A549 (cell line): ENCODE results near the gene ANKRD55. TPM values are rescaled to one million over a fixed set of nuclear protein-coding genes. Genes with fewer than 3 reads are reported as not detected.
"Not testable (repeated sequence)": the region's sequence is repeated elsewhere in the genome, so short reads cannot be mapped to it uniquely, and the experiment has no call there.

Experiments used
- ATAC-seq, 2 experiments: fragments of 200-7000 bp in 1 of 2; fragments of >200 bp in 1 of 2; cut with Nextera tagmentation in 1 of 2; cut with Tn5 transposase in 1 of 2; 3 replicates each; pipeline versions ENCODE4 v1.8.0 to v1.9.1; 2018 to 2020; ENCODE audit warnings: mild to moderate bottlenecking in 1 of 2, moderate library complexity in 1 of 2
- CTCF ChIA-PET: fragments of 300-600 bp; sonication (Branson Sonifier 250); formaldehyde crosslinking; extraction: SDS; loops from one replicate; lab custom pipeline; 2021; ENCODE audit warnings: antibody characterized with exemption, inconsistent platforms; lab: Yijun Ruan, JAX
- POLR2A ChIA-PET: fragments of 350-600 bp; formaldehyde crosslinking; extraction: SDS; loops from one replicate; lab custom pipeline; 2021; ENCODE audit warnings: antibody characterized with exemption, inconsistent platforms; lab: Yijun Ruan, JAX
- DNase-seq, 2 experiments: peaks; one replicate each; pipeline versions ENCODE4 v3.0.0 to v3.0.0-alpha.2; 2011 to 2016; ENCODE audit warnings: low read depth in 1 of 2, low spot score in 1 of 2
- FAIRE-seq: peaks from 2 replicates; lab custom pipeline; 2011; peaks lifted over from hg19 to GRCh38; lab: Jason Lieb, UNC
- H3K27ac ChIP-seq, 2 experiments: fragments of >200 bp; sonication (Bioruptor Twin); formaldehyde crosslinking; 3 replicates each; pipeline ENCODE4 v1.5.1; 2016 to 2017
- H3K4me1 ChIP-seq: fragments of >200 bp; sonication (Bioruptor Twin); formaldehyde crosslinking; 3 replicates; pipeline ENCODE4 v1.6.1; 2016
- H3K4me2 ChIP-seq: fragments of >200 bp; sonication (Bioruptor Twin); formaldehyde crosslinking; 3 replicates; pipeline ENCODE4 v1.6.1; 2016
- H3K4me3 ChIP-seq: fragments of >200 bp; sonication (Bioruptor Twin); formaldehyde crosslinking; 3 replicates; pipeline ENCODE4 v1.5.1; 2016
- H3K9me3 ChIP-seq: fragments of >200 bp; sonication (Bioruptor Twin); formaldehyde crosslinking; 3 replicates; pipeline ENCODE4 v1.6.1; 2016
- BHLHE40 ChIP-seq: IDR thresholded peaks from 2 replicates; pipeline ENCODE4 v1.6.1; 2012; ENCODE audit warnings: low read depth, low read length, inconsistent platforms
- CBX8 ChIP-seq: fragments of 200-600 bp; sonication (generic); IDR thresholded peaks from 2 replicates; pipeline ENCODE4 v1.6.1; 2016
- CEBPB ChIP-seq, 2 experiments: fragments of >200 bp in 1 of 2; sonication (Bioruptor Twin) in 1 of 2; formaldehyde crosslinking in 1 of 2; IDR thresholded peaks; 2 replicates each; pipeline ENCODE4 v1.6.1; 2012 to 2016
- CHD2 ChIP-seq: fragments of 150-350 bp; IDR thresholded peaks from 2 replicates; pipeline ENCODE4 v1.6.1; 2014; ENCODE audit warnings: low read length; ENCODE audit not compliant: partially characterized antibody
- CHD4 ChIP-seq: fragments of 200-600 bp; sonication (generic); IDR thresholded peaks from 2 replicates; pipeline ENCODE4 v1.6.1; 2016; ENCODE audit warnings: antibody characterized with exemption, mild to moderate bottlenecking, borderline replicate concordance
- EP300 ChIP-seq, 2 experiments: fragments of >200 bp; sonication (Bioruptor Twin); formaldehyde crosslinking; IDR thresholded peaks; 2 replicates in 1 of 2; 3 replicates in 1 of 2; pipeline ENCODE4 v1.6.1; 2016 to 2017
- ESRRA ChIP-seq: fragments of 150-350 bp; IDR thresholded peaks from 2 replicates; pipeline ENCODE4 v1.6.1; 2014; ENCODE audit warnings: mild to moderate bottlenecking, low read length, borderline replicate concordance
- FOSB ChIP-seq: fragments of 250-450 bp; sonication (Bioruptor Pico); IDR thresholded peaks from 2 replicates; pipeline ENCODE4 v1.5.0; 2020; ENCODE audit warnings: mild to moderate bottlenecking, moderate library complexity
- FOSL2 ChIP-seq, 2 experiments: fragments of 450-650 bp in 1 of 2; fragments of >200 bp in 1 of 2; sonication (Bioruptor Twin) in 1 of 2; formaldehyde crosslinking; IDR thresholded peaks; 2 replicates each; pipeline versions ENCODE4 v1.5.0 to v1.6.1; 2016 to 2020; ENCODE audit warnings: mild to moderate bottlenecking in 1 of 2, moderate library complexity in 1 of 2
- GATA3 ChIP-seq: IDR thresholded peaks from 2 replicates; pipeline ENCODE4 v1.6.1; 2012; ENCODE audit warnings: borderline replicate concordance
- HDAC2 ChIP-seq: fragments of 200-600 bp; sonication (generic); IDR thresholded peaks from 2 replicates; pipeline ENCODE4 v1.6.1; 2016
- JUN ChIP-seq, 2 experiments: fragments of >200 bp; sonication (Bioruptor Twin); formaldehyde crosslinking; IDR thresholded peaks; 2 replicates in 1 of 2; 3 replicates in 1 of 2; pipeline ENCODE4 v1.6.1; 2016 to 2017
- JUNB ChIP-seq: fragments of >200 bp; sonication (Bioruptor Twin); formaldehyde crosslinking; IDR thresholded peaks from 2 replicates; pipeline ENCODE4 v1.6.1; 2016
- KDM1A ChIP-seq: fragments of 200-600 bp; sonication (generic); IDR thresholded peaks from 2 replicates; pipeline ENCODE4 v1.6.1; 2016; ENCODE audit warnings: low read depth, mild to moderate bottlenecking
- MYC ChIP-seq: IDR thresholded peaks from 2 replicates; pipeline ENCODE4 v1.6.1; 2012; ENCODE audit warnings: mild to moderate bottlenecking, inconsistent platforms, low read length, improper control_type of control experiment, borderline replicate concordance
- NPAS2 ChIP-seq: fragments of 250-450 bp; sonication (Bioruptor Pico); IDR thresholded peaks from 2 replicates; pipeline ENCODE4 v1.8.0; 2022; ENCODE audit warnings: mild to moderate bottlenecking, moderate library complexity, borderline replicate concordance
- POLR2AphosphoS2 ChIP-seq: conservative IDR thresholded peaks from 2 replicates; pipeline ENCODE4 v1.6.1; 2012; ENCODE audit warnings: low read length, improper control_type of control experiment, inconsistent platforms
- RARB ChIP-seq: fragments of 250-450 bp; sonication (Bioruptor Pico); IDR thresholded peaks from 2 replicates; pipeline ENCODE4 v1.8.0; 2021; ENCODE audit warnings: mild to moderate bottlenecking, moderate library complexity
- RCOR1 ChIP-seq: fragments of 150-350 bp; IDR thresholded peaks from 2 replicates; pipeline ENCODE4 v1.6.1; 2014; ENCODE audit warnings: antibody characterized with exemption, low read length, low read depth
- TFCP2L1 ChIP-seq: fragments of 250-450 bp; sonication (Bioruptor Pico); IDR thresholded peaks from 2 replicates; pipeline ENCODE4 v1.5.0; 2021; ENCODE audit warnings: mild to moderate bottlenecking
- USF2 ChIP-seq: fragments of 450-650 bp; IDR thresholded peaks from 2 replicates; pipeline ENCODE4 v1.6.1; 2014; ENCODE audit warnings: antibody characterized with exemption
- ZFP36 ChIP-seq: fragments of 450-650 bp; IDR thresholded peaks from 2 replicates; pipeline ENCODE4 v1.6.1; 2014; ENCODE audit warnings: borderline replicate concordance; ENCODE audit not compliant: partially characterized antibody
- ZNF302 ChIP-seq: fragments of 250-450 bp; sonication (Bioruptor Pico); IDR thresholded peaks from 2 replicates; pipeline ENCODE4 v1.9.0; 2021; ENCODE audit warnings: inconsistent platforms, mild to moderate bottlenecking, moderate library complexity
- WGBS: methylation state at CpG from one replicate; pipeline ENCODE4 v1.1.6; 2017; ENCODE audit errors: missing lambda C conversion rate; 5-methylcytosine and 5-hydroxymethylcytosine counted together
- polyA plus RNA-seq, 4 experiments: library from polyadenylated mRNA; depleted of rRNA in 3 of 4; stranded (reverse); fragments of >200 nt; fragmentation: RNase III in 1 of 4; extraction: RNeasy Plus Mini Kit Qiagen cat#74134 plus additional on column Dnase treatment in 1 of 4; gene quantifications; 2 replicates in 3 of 4; 3 replicates in 1 of 4; pipeline ENCODE4 v1.2.3, GENCODE V29; 2011 to 2017
- TF ChIP-seq, protein P1 (sequence below): fragments of >200 bp; sonication (Bioruptor Twin); formaldehyde crosslinking; IDR thresholded peaks from 2 replicates; pipeline ENCODE4 v1.6.1; 2016
- TF ChIP-seq, protein P2 (sequence below): IDR thresholded peaks from 2 replicates; pipeline ENCODE4 v1.6.1; 2012

Gene ANKRD55
- polyA plus RNA-seq, 2 of the 4 experiments (the other 2 are of a cell fraction), result 0.10 to 0.30 TPM

GRCh38 chr5:56215019-56215830 is 17.9 kb downstream of the ANKRD55 start:
- FAIRE-seq (no peak), ATAC-seq (no peak), DNase-seq (no peak)
- no peak overlapping the region for H3K4me3 ChIP-seq
- no peak for TF ChIP-seq CEBPB (IDR thresholded peaks at IDR 0.05)
- TF ChIP-seq FOSB (CRISPR knock-in tag), result no peak
- TF ChIP-seq CBX8, result no peak
- TF ChIP-seq KDM1A, result no peak
- no peak for TF ChIP-seq MYC
- TF ChIP-seq NPAS2 (CRISPR knock-in tag), result no peak
- no peak for TF ChIP-seq ZNF302 (CRISPR knock-in tag)
- no peak for TF ChIP-seq GATA3
- no peak for TF ChIP-seq POLR2AphosphoS2
- no peak for TF ChIP-seq CHD4
- no peak for TF ChIP-seq CHD2
- H3K27ac ChIP-seq, result peak overlapping the region; percentile 13 to 71; a peak in 4 of 6 replicates
- ChIA-PET CTCF (interaction anchor here (4.4 kb wide), 1 partner anchor 14 kb away, joined by 14 read pairs; no protein-coding TSS in a partner anchor), POLR2A (no interaction called here)
- 78% methylated on average over 7 of the region's 7 CpGs for WGBS
- H3K4me2 ChIP-seq, result no peak overlapping the region
- H3K9me3 ChIP-seq, result peaks cover 10% of the 10 kb centered on the region
- H3K4me1 ChIP-seq, result peaks cover 22% of the 10 kb centered on the region

GRCh38 chr5:56213886-56214535 is 19.1 kb downstream of the ANKRD55 start:
- H3K27ac ChIP-seq, result peak overlapping the region; percentile 39 to 71; a peak in 4 of 6 replicates
- TF ChIP-seq ZFP36, result peak; percentile 21
- TF ChIP-seq, all 56 proteins: peak for 1; not testable (repeated sequence) for 55
- not testable (repeated sequence) for H3K4me2 ChIP-seq, H3K4me3 ChIP-seq, FAIRE-seq, DNase-seq, ATAC-seq
- peaks cover 22% of the 10 kb centered on the region for H3K4me1 ChIP-seq
- ChIA-PET CTCF (interaction anchor here (4.4 kb wide), 1 partner anchor 13 kb away, joined by 14 read pairs; no protein-coding TSS in a partner anchor), POLR2A (interaction anchor here (0.6 kb wide), 1 partner anchor 226 kb away, joined by 11 read pairs; no protein-coding TSS in a partner anchor)
- H3K9me3 ChIP-seq, result peaks cover 10% of the 10 kb centered on the region
- WGBS, result 76% methylated on average over 4 of the region's 4 CpGs

GRCh38 chr5:56212130-56212879 is 20.8 kb downstream of the ANKRD55 start:
- TF ChIP-seq CEBPB (IDR thresholded peaks at IDR 0.05), result no peak
- no peak for TF ChIP-seq BHLHE40
- ATAC-seq, result no peak
- Histone ChIP-seq H3K4me1 (peaks cover 22% of the 10 kb centered on the region), H3K27ac (peak overlapping the region; percentile 80 to 85), H3K4me2 (peak overlapping the region; percentile 55), H3K4me3 (no peak overlapping the region), H3K9me3 (peaks cover 10% of the 10 kb centered on the region)
- ChIA-PET POLR2A (no interaction called here), CTCF (interaction anchor here (4.9 kb wide), 1 partner anchor 12 kb away, joined by 22 read pairs; no protein-coding TSS in a partner anchor)
- WGBS, result 55% methylated on average over 4 of the region's 4 CpGs
- DNase-seq, result no peak
- FAIRE-seq, result no peak

DNA sequence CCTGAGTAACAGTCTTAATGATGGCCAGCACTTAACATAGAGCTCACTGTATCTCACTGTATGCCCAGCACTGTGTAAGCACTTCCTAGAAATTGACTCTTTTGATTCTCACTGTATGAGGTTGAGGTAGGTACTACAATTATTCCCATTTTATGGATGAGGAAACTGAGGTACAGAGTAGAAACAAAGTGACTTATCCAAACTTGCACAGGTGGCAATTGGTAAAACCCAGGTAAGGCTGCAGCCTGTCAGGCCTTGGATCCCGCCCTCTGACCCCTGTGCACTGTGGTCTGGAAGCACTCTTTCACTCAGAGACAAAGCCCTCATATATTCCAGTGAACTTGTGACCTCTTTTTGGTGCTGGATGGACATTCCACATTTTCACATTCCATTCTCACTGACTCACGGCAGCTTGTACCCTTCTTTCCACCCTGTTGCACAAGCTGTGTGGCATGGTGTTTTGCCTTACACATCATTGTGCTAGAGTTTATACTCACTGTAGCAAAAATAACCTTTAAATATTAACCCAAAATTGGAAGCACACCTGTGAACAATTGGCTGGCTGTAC is 21.7 kb downstream of the ANKRD55 start:
- Histone ChIP-seq H3K4me3 (no peak overlapping the region), H3K4me1 (peaks cover 22% of the 10 kb centered on the region), H3K4me2 (peak overlapping the region; percentile 55), H3K27ac (peak overlapping the region; percentile 80 to 85), H3K9me3 (0 out of 3 replicates have a peak, but pooled peaks cover 3% of the 10 kb centered on the region)
- DNase-seq (peak; percentile 52 to 88), ATAC-seq (peak; percentile 89 to 92), FAIRE-seq (peak; percentile 23)
- POLR2A ChIA-PET, result no interaction called here
- CTCF ChIA-PET, result interaction anchor here (1.5 to 4.9 kb wide), 2 partner anchors 11 to 276 kb away, joined by 4 to 22 read pairs; no protein-coding TSS in a partner anchor
- WGBS, result 40% methylated on average over 2 of the region's 2 CpGs
- peak; percentile 86; the same call in 1 of the 2 replicates for TF ChIP-seq CHD4
- peak; percentile 61 for TF ChIP-seq FOSL2 (IDR thresholded peaks at IDR 0.05)
- peak; percentile 70 for TF ChIP-seq FOSL2 (CRISPR knock-in tag; IDR thresholded peaks at IDR 0.05)
- TF ChIP-seq EP300 (IDR thresholded peaks at IDR 0.05), result peak; percentile 54 to 75; a peak in 3 of 5 replicates
- TF ChIP-seq, protein P1, sequence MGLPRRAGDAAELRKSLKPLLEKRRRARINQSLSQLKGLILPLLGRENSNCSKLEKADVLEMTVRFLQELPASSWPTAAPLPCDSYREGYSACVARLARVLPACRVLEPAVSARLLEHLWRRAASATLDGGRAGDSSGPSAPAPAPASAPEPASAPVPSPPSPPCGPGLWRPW, result peak; percentile 28; the same call in 1 of the 2 replicates
- peak; percentile 77 to 96; a peak in 3 of 4 replicates for TF ChIP-seq CEBPB (IDR thresholded peaks at IDR 0.05)
- no peak for TF ChIP-seq TFCP2L1
- peak; percentile 76 for TF ChIP-seq JUNB
- TF ChIP-seq, protein P2, sequence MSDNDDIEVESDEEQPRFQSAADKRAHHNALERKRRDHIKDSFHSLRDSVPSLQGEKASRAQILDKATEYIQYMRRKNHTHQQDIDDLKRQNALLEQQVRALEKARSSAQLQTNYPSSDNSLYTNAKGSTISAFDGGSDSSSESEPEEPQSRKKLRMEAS, result peak; percentile 75; the same call in 1 of the 2 replicates
- TF ChIP-seq JUN (IDR thresholded peaks at IDR 0.05), result peak; percentile 70 to 77; a peak in 3 of 5 replicates
- peak; percentile 67; the same call in 1 of the 2 replicates for TF ChIP-seq RCOR1
- peak; percentile 79 for TF ChIP-seq GATA3
- TF ChIP-seq USF2, result no peak
- peak; percentile 90 for TF ChIP-seq RARB (CRISPR knock-in tag)
- TF ChIP-seq ESRRA, result no peak
- TF ChIP-seq KDM1A, result peak; percentile 93
- peak; percentile 86 for TF ChIP-seq HDAC2
